GM12892 (cell line): ENCODE measurements around the gene OR51E1.

ENCODE experiments used
- POLR2A ChIP-seq: IDR thresholded peaks from 2 replicates; pipeline ENCODE4 v1.6.1; 2011; ENCODE audit warnings: low read depth, low read length, control low read depth
- POLR2AphosphoS5 ChIP-seq: IDR thresholded peaks from 2 replicates; pipeline ENCODE4 v1.6.1; 2011; ENCODE audit warnings: low read depth, low read length, control low read depth

DNA sequence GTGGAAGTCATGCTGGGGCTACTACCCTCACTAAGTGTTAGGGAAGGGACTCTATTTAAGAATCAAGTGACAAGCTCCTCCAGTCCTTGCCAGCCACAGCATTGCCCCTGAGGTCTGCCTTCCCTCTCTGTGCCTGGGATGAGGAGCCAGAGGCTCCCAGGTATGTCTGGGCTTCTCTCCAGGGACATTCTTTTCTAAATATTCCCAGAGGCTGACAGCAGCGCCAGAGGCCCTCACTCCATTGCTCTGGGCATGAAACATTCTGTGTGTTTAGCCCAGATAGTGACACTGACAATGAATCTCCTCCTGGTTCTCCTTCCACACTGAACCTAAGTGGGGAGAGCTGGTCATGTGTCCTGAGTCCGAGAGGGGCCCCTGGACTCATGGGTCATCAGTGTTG, 2.2 kb downstream of the OR51E1 start:
- TF ChIP-seq POLR2A = no peak
- no peak for TF ChIP-seq POLR2AphosphoS5
